ENCODE data around the gene UBXN6.

UBXN6 gene

DNA sequence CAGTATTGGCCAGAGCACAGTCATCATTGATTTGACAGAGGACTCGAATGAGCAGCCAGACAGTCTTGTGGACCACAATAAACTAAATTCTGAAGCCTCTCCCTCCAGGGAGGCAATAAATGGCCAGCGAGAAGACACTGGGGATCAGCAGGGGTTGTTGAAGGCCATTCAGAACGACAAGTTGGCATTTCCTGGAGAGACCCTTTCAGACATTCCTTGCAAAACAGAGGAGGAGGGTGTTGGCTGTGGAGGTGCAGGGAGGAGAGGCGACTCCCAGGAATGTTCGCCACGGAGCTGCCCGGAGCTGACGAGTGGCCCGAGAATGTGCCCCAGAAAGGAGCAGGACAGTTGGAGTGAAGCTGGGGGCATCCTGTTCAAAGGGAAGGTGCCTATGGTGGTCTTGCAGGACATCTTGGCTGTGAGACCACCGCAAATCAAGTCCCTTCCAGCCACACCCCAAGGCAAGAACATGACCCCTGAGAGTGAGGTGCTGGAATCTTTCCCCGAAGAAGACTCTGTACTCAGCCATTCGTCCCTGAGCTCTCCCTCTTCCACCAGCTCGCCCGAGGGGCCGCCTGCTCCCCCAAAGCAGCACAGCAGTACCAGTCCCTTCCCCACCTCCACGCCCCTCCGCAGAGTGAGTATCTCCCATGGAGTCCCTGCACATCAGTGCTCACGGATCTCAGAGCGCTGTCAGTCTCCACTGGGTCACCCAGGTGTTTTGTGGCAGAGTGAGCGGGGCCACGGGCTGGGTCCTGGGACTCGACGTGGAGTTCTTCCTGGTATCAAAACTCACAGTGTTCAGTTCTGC is 48.3 kb downstream of the UBXN6 start:
- no peak for DNase-seq (ENCODE audit: low read depth)

GRCh38 chr19:4406626-4407025 is 51.0 kb downstream of the UBXN6 start:
- DNase-seq (ENCODE audit: low read depth) = no peak

DNA sequence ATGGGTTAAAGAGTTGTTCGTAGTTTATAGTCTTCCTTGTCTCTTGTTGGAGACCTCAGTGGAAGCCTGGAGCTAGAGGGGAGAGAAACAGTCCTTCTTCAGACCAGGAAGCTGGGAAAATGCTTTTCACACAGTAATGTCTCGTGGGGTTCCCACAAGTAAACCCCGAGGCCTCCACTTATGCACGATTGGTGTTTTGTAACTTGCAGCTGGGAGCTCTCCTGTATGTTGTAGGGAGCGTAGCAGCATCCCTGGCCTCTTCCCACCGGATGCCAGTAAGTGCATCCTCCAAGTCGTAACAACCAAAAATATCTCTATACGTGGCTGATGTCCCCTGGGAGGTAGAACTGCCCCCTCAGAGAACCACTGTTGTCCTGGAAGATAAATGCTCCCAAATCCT is 51.6 kb downstream of the UBXN6 start:
- DNase-seq (ENCODE audit: low read depth) = no peak

- DNase-seq (ENCODE audit: low read depth) = no peak
Measured at GRCh38 chr19:4403005-4403761, 54.4 kb downstream of the UBXN6 start.

GRCh38 chr19:4402171-4403004 is 55.2 kb downstream of the UBXN6 start, which contains the start of gene CHAF1A:
Gene CHAF1A, plus strand, starts transcription at chr19:4402640. Its CDS starts 123 bp downstream, at chr19:4402763.
- DNase-seq (ENCODE audit: low read depth) = peak; percentile 99

GRCh38 chr19:4401769-4402170 is 55.8 kb downstream of the UBXN6 start:
- DNase-seq (ENCODE audit: low read depth) = no peak

- peak; percentile 88 for DNase-seq (ENCODE audit: low read depth)
Measured at GRCh38 chr19:4400135-4400936, 57.3 kb downstream of the UBXN6 start, which contains the start of gene SH3GL1. Gene SH3GL1, minus strand, starts transcription at chr19:4400547. Its CDS starts 179 bp downstream, at chr19:4400368.

DNA sequence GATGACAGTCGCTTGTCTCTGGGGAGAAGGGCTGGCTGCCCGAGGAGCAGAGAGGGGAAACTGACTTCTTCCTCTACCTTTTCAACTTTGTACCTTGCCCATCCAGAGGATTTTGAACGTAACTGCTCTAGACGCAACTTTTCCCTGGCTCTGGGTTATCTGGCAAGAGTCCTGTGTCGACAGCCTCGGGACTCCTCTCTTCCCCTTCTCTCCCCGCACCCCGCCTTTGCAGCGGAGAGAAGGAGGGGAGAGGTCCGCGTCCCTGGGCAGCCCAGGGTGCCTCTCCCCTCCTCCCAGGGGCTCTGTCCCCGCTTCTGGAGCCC is 57.8 kb downstream of the UBXN6 start:
- DNase-seq (ENCODE audit: low read depth) = no peak

- DNase-seq (ENCODE audit: low read depth) = no peak
Measured at GRCh38 chr19:4396949-4397783, 60.4 kb downstream of the UBXN6 start.
